Stimulated activated naive CD8-positive, alpha-beta T cell treated with anti-CD3 and anti-CD28 coated beads, Interleukin-15, Interleukin-2, amounts not matched to agents 100 U/mL and 50 U/mL, for 24 hours (primary cell): ENCODE results near the gene MBOAT7.
A peak's percentile ranks its signal among the peaks of the same experiment; 100 is the strongest.
"Not testable (repeated sequence)": the region's sequence is repeated elsewhere in the genome, so short reads cannot be mapped to it uniquely, and the experiment has no call there.

Source experiments
- ATAC-seq: fragments of 150-1000 bp; cut with Tn5 transposase; one replicate; pipeline ENCODE4 v1.10.0; 2021
- DNase-seq: peaks from one replicate; pipeline ENCODE4 v3.0.0; 2021

The MBOAT7 gene

GRCh38 chr19:54188215-54188871 is 1.0 kb downstream of the MBOAT7 start:
- ATAC-seq (no peak), DNase-seq (peak; percentile 68)

- DNase-seq (no peak), ATAC-seq (no peak)
These were observed 2.4 kb downstream of the MBOAT7 start for GRCh38 chr19:54186934-54187381.

- no peak for ATAC-seq
These were observed 3.0 kb downstream of the MBOAT7 start for GRCh38 chr19:54186351-54186750.

GRCh38 chr19:54183431-54183830 is 5.9 kb downstream of the MBOAT7 start:
- DNase-seq (no peak), ATAC-seq (no peak)

More at GRCh38 chr19:54186351-54186750, 3.0 kb downstream of the MBOAT7 start:
- no peak for DNase-seq

- not testable (repeated sequence) for ATAC-seq, DNase-seq
These were observed 7.5 kb downstream of the MBOAT7 start for GRCh38 chr19:54181894-54182293.

- DNase-seq = no peak
These were observed 8.7 kb downstream of the MBOAT7 start for GRCh38 chr19:54180691-54181091.

GRCh38 chr19:54179921-54180461 is 9.4 kb downstream of the MBOAT7 start:
- ATAC-seq = no peak
- no peak for DNase-seq

More at GRCh38 chr19:54180691-54181091, 8.7 kb downstream of the MBOAT7 start:
- no peak for ATAC-seq

GRCh38 chr19:54179262-54179852 is 10.0 kb downstream of the MBOAT7 start:
- DNase-seq (no peak), ATAC-seq (no peak)

- peak; percentile 76 for ATAC-seq
- DNase-seq = no peak
These were observed 10.7 kb downstream of the MBOAT7 start for GRCh38 chr19:54178581-54179261.

GRCh38 chr19:54173951-54174834 is 15.2 kb downstream of the MBOAT7 start:
- DNase-seq (no peak), ATAC-seq (no peak)

GRCh38 chr19:54173359-54173699 is 16.1 kb downstream of the MBOAT7 start:
- ATAC-seq (no peak), DNase-seq (no peak)

- ATAC-seq (no peak), DNase-seq (no peak)
These were observed 16.7 kb downstream of the MBOAT7 start, which contains the start of gene TMC4 for GRCh38 chr19:54172471-54173358. Gene TMC4 (minus strand): TSS chr19:54173160. CDS start chr19:54173117, 43 bp downstream.

- not testable (repeated sequence) for DNase-seq, ATAC-seq
These were observed 17.5 kb downstream of the MBOAT7 start for GRCh38 chr19:54171736-54172431.

- ATAC-seq (no peak), DNase-seq (no peak)
These were observed 20.1 kb downstream of the MBOAT7 start for GRCh38 chr19:54169149-54169740.

GRCh38 chr19:54168174-54168917 is 21.0 kb downstream of the MBOAT7 start:
- DNase-seq (peak; percentile 98), ATAC-seq (peak; percentile 86)

GRCh38 chr19:54165222-54165621 is 24.2 kb downstream of the MBOAT7 start:
- ATAC-seq (no peak), DNase-seq (no peak)

- DNase-seq (peak; percentile 83), ATAC-seq (peak; percentile 7)
These were observed 24.9 kb downstream of the MBOAT7 start for GRCh38 chr19:54164369-54165068.

GRCh38 chr19:54162884-54163283 is 26.5 kb downstream of the MBOAT7 start:
- ATAC-seq (no peak), DNase-seq (no peak)
